HG02840 (cell line): ENCODE measurements around the gene RCC1.
"Not testable (repeated sequence)": the region's sequence is repeated elsewhere in the genome, so short reads cannot be mapped to it uniquely, and the experiment has no call there.

Experiments used
- ATAC-seq: cut with Tn5 transposase; IDR thresholded peaks from one replicate; pipeline ENCODE4 v1.9.1; 2021; ENCODE audit warnings: mild to moderate bottlenecking, moderate library complexity, moderate number of reproducible peaks; ENCODE audit not compliant: unreplicated experiment, low FRiP score

The RCC1 gene

DNA sequence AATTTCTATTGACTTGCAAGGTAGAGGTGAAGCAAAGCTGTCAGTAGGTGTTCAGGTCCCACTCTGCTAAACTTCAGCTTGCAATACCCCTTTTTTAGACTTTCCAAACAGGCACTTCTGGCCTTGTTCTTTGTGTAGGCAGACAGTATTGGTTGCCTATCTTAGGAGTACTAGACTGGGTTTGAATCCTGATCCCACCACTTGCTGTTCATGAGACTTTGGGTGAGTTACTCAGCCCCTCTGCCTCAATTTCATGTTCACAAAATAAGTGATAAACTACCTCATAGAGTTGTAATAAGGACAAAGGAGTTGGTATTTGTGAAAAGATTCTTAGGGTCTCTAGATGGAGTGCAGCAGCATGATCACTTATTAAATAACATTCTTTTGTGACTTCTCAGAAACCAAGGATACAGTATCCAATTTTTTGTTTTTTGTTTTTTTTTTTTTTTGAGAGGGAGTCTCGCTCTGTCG lies 5.2 kb downstream of the RCC1 start:
- no peak for ATAC-seq

DNA sequence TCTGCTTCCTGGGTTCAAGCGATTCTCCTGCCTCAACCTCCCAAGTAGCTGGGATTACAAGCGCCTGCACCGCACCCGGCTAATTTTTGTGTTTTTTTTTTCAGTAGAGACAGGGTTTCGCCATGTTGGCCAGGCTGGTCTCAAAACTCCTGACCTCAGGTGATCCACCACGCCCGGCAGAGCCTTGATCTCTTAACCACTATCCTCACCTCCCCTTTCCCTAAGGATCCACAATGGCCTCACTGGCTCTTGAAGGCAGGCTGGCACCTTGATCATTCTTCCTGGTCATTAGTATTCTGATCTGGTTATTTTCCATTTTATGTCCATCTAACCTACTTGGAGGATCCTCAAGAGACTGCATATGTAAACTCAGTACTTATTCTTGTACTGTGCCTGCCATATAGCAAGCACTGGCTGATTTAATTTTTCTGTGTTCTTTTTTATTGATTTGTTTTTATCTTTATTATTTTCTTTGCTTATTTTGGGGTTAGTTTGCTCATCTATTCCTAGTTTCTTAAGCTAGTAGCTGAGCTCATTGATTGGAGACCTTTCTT lies 6.3 kb downstream of the RCC1 start:
- ATAC-seq = no peak

DNA sequence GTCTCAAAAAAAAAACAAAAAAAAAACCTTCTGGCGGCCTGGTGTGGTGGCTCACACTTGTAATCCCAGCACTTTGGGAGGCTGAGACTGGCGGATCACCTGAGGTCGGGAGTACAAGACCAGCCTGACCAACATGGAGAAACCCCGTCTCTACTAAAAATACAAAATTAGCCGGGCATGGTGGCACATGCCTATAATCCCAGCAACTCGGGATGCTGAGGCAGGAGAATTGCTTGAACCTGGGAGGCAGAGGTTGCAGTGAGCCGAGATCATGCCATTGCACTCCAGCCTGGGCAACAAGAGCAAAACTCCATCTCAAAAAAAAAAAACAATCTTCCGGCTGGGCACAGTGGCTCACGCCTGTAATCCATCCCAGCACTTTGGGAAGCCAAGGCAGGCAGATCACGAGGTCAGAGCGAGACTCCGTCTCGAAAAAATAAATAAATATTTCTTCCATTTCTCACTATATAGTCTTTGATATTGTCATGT lies 8.6 kb downstream of the RCC1 start:
- not testable (repeated sequence) for ATAC-seq

DNA sequence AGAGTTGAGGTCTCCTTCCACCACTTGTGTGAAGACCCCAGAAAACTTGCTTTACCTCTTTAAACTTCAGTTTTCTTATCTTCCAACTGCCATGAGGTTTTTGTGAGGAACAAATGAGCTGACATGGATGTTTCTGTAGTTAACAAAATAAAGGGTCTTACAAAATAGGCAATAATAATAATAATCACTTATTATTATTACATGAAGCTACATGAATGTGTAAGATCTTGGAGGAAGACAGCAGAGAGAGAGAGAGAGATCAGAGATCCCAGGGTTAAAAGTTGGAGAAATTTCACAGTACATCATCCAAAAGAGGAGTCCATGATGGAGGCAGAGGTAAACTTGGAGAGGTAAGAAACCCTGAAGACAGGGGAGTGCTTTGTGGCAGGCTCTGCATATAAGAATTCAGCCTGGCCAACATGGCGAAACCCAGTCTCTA lies 10.7 kb downstream of the RCC1 start:
- no peak for ATAC-seq

DNA sequence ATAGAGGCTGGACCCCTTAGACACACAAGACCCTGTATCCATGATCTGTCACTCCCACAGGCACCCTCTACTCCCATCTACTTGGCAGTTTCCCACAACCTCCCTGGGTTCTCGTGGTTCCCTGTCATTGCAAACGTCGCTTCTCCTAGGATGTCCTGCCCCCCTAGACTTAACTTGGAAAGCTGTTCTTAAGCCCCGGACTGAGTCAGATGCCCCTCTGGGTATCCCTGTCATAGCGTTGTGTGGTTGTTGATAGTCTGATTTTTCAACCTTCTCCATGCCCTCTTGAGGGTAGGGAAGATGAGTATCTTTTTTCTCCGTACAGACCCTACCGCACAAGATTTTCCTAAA lies 11.8 kb downstream of the RCC1 start:
- peak; percentile 12 for ATAC-seq

DNA sequence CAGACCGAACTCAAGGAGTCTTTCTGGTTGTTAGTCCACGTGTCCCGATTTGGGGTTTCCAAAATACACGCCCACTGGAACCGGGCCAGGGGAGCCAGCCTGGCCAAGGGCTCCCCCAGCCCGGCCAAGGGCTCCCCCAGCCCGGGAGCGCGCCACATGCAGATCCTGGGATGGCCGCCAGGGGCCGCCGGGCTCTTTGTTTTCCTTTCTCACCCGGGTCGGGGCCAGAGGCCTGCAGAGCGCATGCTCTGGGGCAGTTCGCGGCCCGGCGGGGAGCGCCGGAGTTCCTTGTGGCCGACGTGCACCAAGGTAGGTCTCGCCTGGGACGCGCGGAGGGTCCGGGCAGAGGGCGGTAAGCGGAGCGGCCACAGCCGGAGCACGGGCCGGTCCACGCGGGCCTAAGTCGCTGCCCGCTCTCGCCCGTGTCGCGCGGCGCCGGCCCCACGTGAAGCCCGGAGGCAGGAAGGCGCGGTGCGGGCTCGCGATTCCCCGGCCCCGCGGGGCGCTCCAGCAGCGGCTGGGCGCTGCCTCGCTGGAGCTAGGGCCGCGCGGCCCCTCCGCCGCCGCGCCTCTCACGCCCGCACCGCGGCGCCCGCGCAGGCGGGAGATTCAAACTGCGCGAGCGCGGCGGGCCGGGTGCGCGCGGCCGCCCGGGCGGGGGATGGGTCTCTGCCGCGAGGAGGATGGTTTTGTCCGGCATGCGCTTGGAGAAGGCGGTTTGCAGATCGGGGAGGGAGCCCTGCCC lies 12.3 kb downstream of the RCC1 start:
- peak; percentile 65 for ATAC-seq

DNA sequence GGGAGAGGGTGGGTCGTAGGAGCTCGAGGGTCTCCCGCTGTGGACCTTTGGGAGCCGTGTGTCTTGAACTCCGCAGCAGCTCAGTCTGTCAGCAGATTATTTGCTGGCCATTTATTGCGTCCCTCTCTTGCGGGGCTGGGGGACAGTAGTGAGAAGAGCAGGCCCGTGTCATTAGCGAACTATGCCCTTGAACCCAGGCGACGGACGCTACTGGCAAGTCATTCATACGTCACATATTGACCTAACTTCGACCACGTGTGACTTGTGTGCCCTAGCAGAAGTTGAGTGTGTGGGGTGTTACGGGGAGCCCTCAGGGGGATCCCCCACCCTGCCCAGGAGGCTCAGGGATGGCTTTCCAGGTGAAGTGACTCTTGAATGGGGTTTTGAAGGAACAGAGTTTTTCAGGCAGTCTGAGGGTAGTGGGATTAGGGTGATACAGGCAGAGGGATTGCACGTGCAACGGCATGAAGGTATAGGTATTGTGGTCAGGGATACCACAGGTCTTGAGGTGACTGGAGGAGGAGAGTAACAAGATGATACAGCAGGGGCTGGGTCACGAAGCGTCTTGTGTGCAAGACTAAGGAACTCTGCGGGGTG lies 13.0 kb downstream of the RCC1 start:
- no peak for ATAC-seq

DNA sequence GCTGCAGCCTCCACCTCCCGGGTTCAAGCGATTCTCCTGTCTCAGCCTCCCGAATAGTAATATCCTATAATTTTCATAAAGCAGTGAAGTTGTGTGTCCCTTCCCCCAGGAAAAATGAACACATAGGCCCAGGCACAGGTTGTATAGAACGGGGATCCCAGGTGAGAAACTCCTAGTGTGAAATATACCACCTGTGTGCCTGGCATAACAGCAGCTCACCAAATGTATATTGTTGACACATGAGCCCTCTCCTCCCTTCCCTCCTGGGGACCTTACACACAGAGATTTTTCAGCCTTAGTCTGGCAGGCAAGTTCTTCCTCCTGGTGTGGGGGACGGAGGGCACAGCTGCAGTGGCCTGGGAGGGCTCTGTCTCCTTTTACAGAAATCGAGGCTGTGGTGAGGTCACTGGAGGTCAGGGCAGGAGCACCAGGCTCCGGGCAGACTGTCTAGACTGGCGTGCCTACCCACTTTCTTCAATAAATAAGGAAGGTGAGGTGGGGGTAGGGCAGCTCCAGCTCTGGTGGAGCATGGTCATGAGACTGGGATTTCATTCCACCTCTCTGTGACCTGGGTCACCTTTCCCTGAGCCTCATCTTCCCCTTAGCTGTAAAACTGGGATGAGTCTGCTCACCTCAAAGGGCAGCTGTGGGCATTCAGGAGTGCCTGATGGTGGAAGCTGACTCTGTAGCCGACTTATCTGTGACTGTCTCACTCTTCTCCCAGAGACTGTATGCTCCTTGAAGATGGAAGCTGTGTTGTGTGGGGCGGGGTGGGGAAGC lies 14.3 kb downstream of the RCC1 start:
- ATAC-seq = no peak

DNA sequence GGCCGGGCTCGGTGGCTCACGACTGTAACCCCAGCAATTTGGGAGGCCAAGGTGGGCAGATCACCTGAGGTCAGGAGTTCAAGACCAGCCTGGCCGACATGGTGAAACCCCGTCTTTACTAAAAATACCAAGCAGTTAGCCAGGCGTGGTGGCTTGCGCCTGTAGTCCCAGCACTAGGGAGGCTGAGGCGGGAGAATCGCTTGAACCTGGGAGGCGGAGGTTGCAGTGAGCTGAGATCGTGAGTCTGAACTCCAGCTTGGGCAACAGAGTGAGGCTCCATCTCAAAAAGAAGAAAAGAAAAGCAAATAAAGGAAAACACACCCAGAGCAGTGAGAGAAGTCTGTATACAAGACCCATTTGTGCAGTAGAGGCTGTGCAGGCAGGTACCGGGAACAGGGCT lies 15.0 kb downstream of the RCC1 start:
- ATAC-seq = not testable (repeated sequence)

DNA sequence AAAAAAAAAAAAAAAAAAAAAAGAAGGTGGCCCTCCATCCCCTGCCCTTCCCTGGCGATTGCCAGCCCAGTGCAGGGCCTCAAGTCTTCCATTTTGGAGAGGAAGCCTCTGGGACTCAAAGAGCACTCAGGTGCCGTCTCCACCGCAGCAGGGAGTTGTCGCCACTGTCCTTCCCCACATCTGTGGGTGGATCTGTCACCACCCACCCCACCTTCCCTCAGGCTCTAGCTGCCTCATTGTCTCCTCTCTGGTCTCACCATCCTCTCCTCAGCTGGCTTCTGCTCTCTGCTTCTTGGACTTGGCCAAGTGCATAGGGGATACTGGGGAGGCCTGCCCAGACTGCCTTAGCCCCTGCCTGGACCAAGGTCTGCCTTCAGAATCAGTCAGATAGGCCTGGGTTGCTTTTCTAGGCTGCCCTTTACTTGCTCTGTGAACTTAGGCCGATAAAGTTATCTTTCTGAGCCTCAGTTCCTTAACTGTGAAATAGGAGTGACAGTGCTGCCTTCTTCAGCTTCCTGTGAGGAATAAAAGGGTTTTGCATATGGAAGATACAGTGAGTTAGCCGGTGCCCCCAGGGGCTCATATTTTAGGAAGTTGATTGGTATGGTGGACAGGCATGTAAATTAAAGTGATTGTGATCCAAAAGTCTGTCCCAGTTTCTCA lies 15.8 kb downstream of the RCC1 start:
- no peak for ATAC-seq

DNA sequence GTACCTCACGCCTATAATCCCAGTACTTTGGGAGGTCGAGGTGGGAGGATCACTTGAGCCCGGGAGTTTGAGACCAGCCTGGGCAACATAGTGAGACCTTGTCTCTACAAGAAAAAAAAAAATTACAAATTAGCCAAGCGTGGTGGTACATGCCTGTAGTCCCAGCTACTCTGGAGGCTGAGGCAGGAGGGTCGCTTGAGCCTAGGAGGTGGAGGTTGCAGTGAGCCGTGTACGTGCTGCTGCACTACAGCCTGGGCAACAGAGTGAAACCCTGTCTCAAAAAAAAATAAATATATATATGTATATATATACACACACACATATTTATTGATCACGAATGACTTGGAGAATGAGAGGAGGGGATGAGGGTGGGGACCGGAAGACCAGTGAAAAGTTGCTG lies 16.7 kb downstream of the RCC1 start:
- ATAC-seq = not testable (repeated sequence)

DNA sequence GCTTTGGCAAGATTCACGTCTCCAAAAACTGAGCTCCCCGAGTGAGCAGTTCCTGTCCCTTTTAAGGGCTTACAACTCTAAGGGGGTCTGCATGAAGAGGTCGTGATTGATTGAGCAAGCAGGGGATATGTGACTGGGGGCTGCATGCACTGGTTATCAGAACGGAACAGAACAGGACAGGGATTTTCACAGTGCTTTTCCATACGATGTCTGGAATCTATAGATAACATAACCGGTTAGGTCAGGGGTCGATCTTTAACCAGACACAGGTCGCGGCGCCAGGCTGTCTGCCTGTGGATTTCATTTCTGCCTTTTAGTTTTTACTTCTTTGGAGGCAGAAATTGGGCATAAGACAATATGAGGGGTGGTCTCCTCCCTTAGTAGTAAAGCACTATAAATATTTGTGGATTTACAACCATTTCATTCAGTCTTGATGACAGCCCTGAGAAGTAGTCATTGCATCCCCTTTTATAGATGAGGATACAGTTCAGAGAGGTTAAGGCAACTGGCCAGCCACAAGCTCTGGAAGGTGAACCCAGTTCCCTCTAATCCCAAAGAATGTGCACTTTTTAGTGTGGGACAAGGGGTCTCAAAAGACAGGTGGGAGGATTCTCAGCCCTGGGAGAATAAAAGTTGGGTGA lies 19.3 kb downstream of the RCC1 start:
- not testable (repeated sequence) for ATAC-seq

DNA sequence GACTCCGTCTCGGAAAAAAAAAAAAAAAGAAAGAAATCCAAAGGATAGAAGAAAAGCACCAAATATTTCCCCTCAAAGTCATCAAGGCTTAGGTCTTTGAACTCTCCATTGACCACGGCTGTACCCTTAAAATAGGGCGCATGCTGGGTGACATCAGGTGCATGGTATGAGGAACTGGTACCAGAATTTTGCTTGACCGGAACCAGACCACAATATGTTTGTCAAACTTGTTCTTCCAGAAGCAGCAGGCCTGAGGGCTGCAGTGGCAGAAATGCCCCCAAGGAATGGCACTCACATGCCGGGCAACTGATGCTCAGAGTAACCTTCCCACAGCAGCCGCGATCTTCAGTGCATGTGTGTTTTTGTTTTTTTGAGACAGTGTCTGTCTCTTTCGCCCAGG lies 21.0 kb downstream of the RCC1 start:
- ATAC-seq = no peak

DNA sequence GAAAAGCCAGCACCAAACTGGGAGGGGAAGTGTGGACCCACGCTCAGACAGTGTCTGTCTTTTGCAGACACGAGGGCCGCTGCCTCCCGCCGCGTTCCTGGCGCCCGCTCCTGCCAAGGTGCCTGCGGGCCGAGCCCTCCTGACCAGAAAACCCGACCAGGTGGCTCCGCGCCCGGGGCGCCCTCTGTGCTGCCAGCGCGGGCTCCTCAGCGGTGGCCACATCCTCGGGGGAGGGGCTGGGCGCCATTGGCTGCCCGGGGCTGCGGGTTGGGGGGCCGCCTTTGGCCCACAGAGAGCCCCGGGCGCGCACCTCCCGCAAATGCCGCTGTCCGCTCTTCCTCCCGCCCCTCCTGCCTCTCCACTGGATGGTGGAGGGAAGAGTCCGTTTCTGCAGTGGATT lies 24.6 kb downstream of the RCC1 start:
- ATAC-seq = no peak

DNA sequence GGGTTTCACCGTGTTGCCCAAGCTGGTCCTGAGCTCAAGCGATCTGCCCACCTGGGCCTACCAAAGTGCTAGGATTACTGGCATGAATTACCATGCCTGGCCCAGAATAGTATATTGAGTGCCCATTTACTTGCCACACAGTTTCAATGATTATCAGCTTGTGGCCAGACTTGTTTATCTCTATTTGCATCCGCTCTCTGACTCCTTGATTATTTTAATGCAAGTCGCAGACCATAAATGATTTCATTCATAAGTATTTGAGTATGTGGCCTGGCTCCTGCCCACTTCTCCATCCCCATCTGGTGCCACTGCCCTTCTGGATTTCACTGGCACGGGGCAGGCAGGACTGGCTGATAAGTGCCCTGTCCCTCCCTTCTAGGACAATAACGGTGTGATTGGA lies 28.8 kb downstream of the RCC1 start:
- no peak for ATAC-seq

DNA sequence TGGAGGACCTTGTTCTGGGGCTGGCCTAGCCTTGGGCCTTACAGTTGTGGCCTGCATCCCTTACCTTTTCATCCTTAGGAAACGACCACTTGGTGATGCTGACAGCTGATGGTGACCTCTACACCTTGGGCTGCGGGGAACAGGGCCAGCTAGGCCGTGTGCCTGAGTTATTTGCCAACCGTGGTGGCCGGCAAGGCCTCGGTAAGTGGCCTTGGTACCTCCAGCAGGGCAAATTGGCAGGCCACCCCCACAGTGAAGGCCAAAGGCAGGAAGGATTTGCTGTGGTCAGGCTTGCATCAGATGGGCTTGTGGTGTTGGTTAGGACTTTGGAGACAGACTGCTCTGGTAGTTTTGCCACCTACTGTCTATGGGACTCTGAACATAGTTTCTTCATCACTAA lies 29.3 kb downstream of the RCC1 start:
- ATAC-seq = no peak

DNA sequence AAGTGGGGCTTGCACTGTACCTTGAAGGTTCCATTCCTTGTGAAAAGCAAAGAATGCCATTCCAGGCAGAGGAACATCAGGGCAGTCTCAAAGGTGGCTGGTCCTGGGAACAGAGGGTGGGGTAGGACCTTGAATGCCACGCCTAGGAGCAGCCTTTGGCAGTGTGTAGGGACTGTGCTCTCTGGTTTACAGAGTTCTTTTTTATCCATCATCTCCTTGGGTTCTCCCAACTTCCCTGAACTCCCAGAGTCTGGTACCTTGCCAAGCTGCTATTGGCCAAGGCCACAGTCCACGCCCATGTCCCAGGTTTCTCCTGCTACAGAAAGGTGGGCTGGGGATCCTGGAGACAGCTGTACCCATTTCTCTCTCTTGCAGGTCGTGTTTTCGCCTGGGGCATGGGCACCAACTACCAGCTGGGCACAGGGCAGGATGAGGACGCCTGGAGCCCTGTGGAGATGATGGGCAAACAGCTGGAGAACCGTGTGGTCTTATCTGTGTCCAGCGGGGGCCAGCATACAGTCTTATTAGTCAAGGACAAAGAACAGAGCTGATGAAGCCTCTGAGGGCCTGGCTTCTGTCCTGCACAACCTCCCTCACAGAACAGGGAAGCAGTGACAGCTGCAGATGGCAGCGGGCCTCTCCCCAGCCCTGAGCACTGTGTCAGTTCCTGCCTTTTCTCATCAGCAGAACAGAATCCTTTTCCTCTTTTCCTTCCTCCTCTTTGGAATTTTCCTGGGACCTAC lies 31.8 kb downstream of the RCC1 start:
- no peak for ATAC-seq

DNA sequence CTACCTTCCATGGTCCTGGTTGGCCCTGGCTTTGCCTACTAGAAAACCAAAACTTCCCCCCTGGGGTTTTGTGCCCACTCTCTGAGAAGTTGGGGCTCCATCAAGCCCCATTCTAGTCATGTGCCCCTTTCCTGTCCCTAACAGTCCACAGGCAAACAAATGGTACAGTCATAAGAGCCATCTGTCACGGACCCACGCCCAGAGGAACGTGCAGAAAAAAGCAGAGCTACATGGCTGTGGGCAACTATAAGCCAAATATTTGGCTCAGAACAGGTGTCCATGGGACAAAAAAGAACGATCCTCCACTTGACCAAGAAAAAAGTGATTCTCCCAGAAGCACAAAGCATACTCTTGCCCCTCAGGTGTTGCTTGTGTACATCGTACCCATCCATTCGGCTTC lies 32.4 kb downstream of the RCC1 start:
- no peak for ATAC-seq

DNA sequence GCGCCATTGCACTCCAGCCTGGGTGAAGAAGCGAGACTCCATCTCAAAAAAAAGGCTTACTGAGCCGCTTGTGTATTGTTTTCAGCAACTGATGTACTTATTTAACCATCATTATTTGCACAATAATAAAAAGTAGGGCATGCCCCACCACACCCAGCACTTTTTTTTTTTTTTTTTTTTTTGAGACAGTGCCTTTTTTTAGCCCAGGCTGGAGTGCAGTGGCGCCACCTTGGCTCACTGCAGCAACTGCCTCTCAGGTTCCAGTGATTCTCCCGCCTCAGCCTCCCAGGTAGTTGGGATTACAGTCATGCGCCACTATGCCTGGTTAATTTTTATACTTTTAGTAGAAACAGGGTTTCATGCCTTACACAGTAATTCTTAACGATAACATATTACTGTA lies 34.8 kb downstream of the RCC1 start:
- no peak for ATAC-seq
